DND-41 (cell line): ENCODE results near the gene TSC22D2.

Experiments
- EZH2 ChIP-seq: IDR thresholded peaks from 3 replicates; pipeline ENCODE4 v1.6.1; 2012; ENCODE audit warnings: borderline replicate concordance, low read depth, mild to moderate bottlenecking, moderate library complexity, low read length, inconsistent platforms; ENCODE audit not compliant: severe bottlenecking
- TF ChIP-seq, protein P1 (sequence below): IDR thresholded peaks from 2 replicates; pipeline ENCODE4 v1.5.1; 2012; ENCODE audit warnings: borderline replicate concordance, low read length, moderate library complexity, mild to moderate bottlenecking; ENCODE audit not compliant: poor library complexity, severe bottlenecking; ENCODE audit errors: extremely low read depth

DNA sequence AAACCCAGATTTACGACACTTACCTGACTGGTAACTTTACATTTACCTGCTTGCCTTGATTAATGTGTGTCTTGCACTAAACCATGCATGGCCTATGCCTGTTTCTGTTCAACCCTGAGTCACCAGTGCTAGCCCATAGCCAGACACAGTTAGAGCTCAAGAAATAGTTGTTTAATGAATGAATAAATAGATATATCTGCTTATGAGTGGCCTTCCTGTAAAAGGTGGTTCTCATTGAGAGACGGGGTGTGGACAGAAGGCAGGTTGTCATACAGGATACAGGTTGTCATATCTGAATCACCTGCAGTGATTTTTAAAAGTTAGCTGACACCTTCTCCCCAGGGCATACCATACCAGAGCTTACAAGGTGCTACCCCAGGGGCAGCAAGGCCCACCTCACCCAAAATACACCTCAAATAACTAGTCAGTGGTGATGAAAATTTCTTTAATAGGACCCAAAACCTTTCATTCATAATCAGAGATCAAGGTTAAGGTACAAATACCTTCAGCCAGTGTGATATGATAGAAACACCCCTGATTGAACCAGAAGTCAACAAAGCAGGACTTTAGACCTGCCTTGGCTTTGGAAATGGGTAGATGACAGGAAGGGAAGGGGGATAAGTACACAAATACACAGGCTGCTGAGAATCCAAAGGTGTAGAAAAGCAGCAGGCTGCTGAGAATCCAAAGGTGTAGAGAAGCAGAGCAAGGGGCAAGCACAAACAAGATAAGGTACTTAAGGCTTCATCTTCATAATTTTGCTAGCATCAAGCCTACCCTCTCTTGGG is 45.4 kb upstream of the TSC22D2 start:
- TF ChIP-seq, protein P1, sequence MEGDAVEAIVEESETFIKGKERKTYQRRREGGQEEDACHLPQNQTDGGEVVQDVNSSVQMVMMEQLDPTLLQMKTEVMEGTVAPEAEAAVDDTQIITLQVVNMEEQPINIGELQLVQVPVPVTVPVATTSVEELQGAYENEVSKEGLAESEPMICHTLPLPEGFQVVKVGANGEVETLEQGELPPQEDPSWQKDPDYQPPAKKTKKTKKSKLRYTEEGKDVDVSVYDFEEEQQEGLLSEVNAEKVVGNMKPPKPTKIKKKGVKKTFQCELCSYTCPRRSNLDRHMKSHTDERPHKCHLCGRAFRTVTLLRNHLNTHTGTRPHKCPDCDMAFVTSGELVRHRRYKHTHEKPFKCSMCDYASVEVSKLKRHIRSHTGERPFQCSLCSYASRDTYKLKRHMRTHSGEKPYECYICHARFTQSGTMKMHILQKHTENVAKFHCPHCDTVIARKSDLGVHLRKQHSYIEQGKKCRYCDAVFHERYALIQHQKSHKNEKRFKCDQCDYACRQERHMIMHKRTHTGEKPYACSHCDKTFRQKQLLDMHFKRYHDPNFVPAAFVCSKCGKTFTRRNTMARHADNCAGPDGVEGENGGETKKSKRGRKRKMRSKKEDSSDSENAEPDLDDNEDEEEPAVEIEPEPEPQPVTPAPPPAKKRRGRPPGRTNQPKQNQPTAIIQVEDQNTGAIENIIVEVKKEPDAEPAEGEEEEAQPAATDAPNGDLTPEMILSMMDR: no peak
- TF ChIP-seq EZH2: no peak
